GM21737 (cell line): ENCODE measurements around the gene SSPN.

ENCODE experiments used
- ATAC-seq: cut with Tn5 transposase; IDR thresholded peaks from one replicate; pipeline ENCODE4 v1.9.1; 2021; ENCODE audit warnings: mild to moderate bottlenecking, moderate library complexity; ENCODE audit not compliant: unreplicated experiment

SSPN gene

DNA sequence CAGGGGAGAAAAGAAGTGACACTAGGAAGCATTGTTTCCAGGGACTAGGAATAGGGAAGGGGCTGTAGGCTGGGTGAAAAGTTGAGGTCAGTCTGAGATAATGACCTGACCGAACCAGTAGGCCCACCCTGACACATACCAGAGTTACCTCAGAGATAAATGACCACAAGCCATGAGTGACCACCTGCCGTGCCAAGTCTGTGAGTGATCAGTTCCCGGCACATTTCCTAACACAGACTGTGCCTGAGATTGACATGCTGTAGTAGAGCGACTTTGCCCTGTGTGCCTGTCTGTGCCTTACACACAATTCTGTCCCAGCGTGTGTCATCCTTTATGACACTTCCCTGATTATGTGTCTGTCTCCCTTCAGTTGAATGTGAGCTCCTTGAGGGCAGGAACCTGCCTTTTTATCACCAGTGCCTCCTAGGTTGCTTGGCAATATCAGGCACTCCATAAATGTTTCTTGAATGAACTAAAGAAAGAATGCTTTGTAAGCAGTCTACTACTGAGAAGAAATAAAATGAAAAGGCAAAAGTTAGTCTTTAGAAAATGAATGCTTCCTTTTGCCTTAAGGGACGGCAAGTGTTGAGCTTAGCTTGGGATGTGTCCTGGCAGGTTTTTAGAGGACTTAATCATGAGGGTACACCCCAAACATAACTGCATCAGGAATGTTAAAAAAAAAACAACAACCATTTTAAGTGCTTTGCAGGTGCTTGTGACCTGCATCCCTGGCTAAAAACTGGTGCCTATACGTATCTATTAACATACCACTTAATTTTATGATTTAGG is 9.6 kb upstream of the SSPN start:
- no peak for ATAC-seq

DNA sequence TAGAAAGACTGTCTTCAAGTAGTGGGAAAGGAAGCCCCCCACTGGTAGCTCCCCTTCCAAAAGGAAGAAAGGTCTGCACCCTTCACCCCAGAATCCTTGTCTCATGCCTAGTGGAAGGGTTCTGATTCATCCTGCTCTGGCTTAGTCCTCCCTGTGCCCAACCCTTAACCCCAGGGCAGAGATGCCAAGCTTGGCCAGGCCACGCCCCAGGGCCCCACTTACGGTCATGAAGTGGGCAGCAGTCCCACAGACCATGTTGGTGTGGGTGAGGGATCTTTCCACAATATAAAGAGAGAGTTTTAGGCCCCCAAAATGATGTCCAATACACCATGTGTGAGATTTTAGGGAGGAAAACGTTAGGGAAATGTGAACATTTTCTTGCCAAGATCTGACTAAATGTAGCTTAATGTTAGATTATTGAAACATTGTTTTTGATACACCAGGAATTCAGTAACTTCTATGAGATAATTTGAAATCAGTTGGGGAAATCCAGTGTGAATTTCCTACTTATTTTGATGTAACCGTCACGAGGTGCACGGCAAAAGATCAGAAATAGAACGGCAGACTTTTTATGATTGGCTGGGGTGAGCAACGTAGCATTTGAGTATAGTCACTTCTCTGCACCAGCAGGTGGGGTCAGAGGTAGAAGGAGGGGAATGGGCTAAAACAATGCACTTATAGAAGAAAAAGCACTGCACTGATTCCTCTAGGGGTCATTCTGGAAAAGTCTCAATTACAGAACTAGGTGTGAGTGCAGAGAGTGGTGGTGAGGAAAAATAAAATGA is 8.2 kb upstream of the SSPN start:
- no peak for ATAC-seq

DNA sequence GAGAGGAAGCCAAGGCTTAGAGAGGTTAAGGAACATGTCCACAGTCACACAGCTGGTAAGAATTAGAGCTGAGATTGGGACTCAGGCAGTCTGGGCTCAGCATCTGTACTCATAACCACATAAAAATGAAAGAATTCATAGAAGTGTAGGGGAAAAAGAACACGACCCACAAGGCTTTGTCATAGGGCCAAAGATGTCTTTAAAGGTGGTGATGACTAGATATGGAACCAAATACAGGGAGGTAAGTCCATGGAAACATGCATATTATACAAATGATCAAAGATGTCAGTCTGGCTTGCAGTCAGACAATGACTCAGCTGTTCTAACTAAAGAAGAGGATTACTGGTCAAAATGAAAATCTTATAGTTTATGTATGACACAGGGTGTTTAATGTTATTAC is 7.2 kb upstream of the SSPN start:
- no peak for ATAC-seq

DNA sequence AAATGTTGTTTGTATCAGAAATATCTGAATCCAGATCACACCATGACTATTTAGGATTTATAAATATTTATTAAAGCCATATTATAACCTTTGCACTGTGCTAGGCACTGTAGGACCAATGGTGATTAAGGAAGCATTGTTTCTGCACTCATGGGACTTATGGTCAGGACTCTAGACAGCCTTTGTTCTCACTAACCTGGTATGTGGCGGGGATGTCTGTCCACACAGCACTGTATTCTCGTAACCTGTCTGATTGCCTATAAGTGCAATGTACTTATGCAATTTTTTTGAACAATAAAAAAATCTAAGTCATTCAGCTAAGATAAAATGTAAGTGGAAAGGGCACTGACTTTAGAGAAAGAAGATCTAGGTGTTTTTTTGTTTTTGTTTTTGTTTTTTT is 6.7 kb upstream of the SSPN start:
- no peak for ATAC-seq

DNA sequence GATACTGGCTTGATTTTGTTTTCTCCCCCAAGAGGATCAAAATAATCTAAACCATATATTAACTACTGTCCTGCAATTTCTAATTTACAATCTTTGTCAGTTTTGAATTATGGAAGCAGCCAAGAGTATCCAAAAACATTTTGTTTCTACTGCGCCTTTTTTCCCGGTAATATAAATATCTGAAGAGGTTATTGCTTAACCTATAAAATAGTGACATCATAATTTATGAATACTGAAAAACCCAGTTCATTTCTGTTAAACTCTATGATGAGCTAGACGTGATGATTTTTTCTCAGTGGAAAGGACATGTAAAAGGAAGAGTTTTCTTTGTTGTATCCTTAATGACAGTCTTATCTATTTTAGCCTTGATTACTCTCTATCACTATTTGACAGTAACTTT is 3.2 kb upstream of the SSPN start:
- ATAC-seq, result no peak

DNA sequence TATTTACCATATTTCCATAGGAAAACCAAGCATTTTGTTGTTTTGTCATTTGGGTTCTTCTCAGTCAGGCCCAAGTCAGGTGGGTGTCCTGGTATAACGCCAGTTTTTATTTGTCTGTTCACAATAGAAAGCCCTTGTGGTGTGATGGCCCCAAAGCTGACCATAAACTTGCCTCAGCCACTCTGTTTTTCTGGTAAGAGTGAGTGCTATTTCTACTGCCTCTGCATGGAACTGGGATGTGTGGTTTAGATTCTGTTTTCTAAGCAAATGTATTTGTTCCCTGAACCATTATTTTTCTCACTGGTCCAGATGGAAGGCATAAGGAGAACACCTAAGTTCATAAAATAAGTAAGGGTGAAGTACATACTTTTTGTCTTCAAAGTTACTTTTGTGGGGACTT is 1.8 kb upstream of the SSPN start:
- no peak for ATAC-seq

DNA sequence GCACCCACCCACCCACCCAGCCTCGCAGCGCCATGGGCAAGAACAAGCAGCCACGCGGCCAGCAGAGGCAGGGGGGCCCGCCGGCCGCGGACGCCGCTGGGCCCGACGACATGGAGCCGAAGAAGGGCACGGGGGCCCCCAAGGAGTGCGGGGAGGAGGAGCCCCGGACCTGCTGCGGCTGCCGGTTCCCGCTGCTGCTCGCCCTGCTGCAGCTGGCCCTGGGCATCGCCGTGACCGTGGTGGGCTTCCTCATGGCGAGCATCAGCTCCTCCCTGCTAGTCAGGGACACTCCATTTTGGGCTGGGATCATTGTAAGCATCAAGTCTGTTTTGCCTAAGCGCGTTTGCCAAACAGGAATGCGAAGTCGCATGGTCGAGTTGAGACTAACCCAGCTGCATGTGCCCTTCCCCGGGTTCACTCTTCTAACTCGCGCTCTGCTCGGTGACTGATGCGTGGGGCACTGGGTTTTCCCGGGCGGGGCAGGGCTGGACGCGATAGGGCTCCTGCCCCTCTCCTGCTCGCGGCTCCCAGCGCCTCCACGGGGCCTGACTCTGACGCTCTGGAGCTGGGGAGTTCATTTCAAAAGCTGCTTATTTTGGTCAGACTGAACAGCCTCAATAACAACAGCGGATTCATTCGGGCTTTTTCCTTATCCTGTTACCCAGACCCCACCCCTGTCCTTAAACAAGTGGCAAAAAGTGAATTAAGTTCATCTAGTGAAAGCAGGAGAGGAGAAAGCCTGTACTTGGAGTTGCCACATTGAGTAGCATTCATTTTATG is 458 bp downstream of the SSPN start:
- no peak for ATAC-seq

DNA sequence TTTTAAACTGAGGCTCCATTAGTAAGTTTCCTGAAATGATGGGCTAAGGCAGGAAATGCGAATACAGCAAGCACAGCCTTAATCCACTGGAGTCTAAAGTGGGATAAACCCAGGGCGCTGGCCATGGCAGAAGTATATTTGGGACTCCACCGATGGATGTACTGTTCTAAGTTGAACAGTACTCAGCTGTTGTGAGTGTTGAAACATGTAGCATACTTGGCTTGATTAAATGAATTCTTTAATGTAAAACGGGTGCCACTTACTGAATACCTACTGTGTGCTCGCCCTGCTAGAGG is 996 bp downstream of the SSPN start:
- no peak for ATAC-seq

DNA sequence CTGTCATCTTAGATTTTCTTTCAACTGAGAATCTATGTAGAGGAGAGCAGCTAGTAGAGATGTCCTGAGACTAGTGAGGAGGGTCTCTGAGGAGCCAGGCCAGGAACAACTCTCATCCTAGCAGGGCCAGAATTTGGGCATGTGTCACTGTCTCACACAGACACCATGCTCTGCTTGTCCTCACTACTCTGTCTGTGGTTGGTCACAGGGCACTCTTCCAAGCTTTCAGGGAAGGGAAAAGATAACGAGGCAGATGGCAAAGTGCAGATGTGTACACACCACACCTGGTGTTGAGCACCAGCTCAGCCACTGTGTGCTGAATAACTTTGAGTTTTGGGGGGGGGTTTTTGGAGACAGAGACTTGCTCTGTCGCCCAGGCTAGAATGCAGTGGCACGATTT is 2.5 kb downstream of the SSPN start:
- no peak for ATAC-seq

DNA sequence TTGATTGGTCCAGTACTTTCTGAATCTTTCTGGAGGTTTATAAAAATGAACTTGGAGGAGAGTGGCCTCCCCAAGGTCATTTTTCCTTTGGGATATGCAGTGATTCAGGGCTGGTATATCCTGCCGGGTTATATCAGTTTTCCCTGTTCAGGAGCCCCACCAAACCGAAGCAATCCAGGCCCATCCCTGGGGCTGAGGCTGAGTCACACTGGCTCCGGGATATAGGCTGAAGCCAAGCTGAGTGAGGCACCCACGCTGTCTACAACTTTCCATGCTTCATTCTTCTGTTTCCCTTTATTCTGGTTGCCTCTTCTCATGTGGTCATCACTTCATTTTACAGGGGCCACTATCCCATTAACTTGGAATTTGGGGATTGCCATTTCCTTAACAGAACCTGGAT is 3.4 kb downstream of the SSPN start:
- no peak for ATAC-seq

DNA sequence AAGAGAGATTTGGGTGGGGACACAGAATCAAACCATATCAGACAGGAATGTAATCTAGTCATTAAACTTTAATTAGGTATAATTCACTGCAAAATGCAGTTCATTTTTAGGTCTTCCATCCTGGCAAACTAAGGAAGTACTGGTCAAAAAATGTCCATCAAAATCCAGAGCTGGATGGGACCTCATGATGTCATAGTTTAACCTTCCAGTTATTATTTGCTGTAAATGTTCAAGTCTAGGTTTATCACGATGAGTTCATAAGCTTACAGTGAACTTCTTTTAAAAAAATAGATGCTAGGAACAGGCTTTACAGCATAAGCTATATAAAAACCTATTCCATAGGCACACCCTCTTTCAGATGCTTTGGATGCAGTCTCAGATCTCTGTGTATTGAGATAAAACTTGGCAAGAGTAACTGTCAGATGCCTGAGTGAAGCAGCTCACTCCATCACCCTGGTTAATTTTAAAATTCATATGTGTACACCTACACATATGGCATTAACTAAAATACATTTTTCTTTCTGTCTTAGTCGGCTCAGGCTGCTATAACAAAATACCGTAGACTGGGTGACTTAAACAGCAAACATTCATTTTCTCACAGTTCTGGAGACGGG is 7.9 kb downstream of the SSPN start:
- no peak for ATAC-seq

DNA sequence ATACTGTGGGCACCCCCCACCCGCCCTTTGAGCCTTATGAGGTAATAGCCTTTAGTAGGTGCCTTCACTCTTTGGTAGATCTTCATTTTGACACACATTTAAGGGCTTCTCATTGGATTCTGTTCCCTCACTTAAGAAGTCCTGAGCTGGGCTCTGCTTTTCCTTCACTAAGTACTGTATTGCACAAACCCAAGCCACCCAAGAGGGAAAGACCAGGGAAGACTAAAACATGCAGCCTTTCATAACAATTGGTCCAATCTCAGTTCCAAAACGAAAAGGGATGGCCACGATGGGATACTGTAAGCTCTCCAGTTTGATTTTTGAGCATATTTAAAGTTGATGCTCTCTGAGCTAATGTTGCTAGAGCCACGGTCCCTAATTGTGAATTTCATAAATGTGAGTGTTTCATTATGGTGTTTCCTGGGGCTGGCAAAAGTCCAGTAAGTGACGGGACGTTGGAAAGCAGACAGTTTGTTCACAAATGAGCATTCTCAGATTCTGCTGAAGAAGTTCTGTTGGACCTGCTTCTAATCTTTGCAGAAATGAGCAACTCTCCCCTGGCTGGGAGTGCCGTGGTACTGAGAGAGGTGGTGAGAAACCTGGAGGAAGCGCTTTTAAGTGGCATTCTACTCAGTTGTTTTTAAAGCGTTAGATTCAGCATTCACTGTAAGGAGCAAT is 9.4 kb downstream of the SSPN start:
- ATAC-seq, result no peak

DNA sequence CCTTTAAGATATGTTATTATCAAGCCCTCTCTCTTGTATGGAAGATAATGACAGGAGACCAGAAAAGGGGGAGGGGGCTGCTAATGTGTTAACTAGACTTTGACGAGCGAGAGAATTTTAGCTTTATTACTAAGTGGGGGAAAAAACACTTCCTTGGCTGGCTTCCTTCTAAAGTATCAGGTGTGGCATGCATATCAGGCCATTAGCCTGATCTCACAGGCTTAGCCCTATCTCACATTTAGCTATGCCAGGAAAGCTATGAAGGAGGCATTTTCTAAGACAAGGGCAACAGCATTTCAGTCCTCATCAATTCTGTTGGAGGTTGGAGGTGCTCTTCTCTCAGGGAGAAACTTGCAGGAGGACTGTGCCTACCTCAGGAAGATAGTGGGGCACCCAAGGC is 9.9 kb downstream of the SSPN start:
- no peak for ATAC-seq

DNA sequence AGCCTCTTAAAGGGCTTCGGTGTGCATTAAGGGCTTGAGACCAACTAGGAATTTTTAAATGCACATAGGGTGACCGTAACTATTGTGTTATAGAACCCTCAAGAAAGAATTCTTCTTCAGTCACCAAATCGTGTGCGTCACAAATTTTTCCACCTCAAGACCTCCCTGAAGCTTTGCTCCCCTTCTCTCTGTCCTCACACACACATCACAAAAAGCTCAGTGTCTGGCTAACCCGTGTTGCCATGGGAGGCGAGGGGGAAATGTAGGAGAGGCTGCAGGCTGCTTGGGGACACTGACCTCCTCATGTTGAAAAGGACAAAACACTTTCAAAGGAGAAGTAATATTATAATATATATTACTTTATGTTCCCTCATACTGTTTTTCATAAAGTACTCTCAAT is 10.6 kb downstream of the SSPN start:
- no peak for ATAC-seq

DNA sequence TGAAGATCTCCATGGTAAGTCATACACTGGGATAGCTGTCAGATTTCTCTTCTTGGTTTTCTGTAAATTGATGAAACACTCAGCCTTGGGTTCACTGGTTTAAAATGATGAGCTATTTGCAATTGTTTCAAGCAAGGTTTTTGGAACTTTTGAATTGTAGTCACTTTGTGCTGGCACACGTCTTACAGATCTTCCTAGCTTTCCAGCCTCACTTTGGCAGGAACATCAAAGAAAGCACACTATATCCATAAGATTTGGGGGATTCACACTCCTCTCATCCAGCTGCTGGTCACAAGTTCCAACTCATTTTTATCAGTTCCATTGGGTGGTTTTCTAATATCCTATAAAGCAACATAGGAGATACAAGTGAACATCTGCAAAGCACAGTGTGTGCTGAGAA is 16.0 kb downstream of the SSPN start:
- no peak for ATAC-seq

DNA sequence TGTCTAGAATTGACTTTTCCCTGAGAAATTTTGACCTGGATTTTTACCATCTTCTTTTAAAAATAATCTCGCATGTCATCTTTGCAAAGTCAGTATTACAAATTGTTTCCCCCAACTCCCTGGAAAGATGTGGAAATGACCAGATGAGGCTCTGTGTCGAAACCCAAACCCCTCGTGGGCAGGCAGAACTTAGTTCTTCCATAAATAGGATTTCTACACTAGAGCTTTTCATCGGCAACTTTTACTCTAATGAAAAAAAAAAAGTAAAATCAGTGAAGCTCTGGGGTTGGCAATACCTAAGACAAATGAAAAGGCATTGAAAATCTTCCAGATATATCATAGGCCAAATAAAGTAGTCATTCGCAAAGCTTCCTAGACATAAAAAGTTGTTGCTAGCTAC is 17.0 kb downstream of the SSPN start:
- no peak for ATAC-seq

DNA sequence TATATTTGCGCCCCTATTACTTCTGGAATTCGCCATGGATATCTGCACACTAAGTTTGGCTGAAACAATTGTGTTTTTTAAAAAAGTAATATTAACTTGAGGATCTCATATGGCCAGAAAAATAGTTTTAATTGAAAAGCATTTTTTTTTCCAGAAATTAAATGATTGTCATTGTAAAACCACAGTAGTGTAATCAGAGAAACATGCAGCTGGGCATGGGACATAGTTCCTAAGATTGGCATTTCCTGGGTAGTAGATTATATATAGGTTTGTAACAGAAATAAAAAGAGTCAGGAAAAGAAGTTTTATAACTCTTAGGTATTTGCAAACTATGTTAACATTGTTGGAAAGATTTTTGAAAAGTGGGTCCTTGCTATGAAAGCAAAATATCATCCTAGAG is 17.6 kb downstream of the SSPN start:
- no peak for ATAC-seq

DNA sequence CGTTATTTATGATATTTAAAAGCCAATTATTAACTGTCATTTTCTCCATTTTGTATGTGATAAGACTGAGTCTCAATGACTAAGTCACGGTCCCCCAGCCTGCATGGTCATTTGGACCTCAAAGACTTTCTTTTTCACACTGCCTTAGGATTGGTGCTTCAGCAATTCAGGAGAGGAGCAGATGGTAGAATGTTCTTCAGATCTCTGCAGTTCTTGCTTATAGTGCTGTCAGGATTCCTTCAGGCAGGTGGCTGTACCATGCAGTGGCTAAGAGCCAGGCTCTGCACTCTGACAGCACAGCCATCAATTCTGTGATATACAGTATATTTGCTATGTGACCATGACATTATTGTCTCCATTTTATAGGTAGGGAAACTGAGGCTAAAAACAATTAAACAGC is 18.7 kb downstream of the SSPN start:
- no peak for ATAC-seq

DNA sequence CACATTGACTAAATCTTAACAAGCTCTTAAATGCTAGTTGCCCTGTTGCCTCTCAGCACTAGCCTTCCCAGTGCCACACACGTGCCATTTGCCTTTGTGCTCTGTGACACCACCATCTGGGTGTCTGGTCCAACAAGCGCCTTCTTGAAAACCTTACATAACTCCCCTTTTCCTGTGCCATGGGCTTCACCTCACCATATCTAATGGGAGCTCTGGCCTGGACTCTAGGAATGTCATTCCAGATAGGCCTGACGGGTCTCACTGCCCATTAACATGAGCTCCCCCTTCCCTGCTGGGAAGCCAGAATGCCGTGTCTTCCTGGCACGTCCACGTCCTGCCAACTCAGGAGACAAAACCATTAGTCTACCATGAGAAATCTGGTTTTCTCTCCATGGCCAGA is 24.4 kb downstream of the SSPN start:
- ATAC-seq, result no peak

DNA sequence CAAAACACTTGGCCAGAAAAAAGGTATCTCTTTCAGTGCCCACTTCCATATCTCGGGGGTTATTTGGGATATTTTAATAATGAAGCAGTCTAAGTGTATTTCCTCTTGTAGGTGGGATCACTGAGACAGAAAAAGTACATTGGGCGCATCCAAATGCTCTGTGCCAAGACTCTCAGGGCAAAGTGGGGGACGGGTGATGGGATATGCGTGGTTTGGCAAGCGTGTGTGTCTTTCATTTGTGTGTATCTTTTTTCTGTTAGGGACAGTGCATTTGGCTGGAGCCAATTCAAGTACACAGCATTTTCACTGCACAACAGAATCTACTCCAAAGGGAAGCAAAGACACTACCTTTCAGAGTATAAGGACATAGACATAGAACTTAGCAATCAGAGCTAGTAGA is 29.3 kb downstream of the SSPN start:
- ATAC-seq, result no peak

DNA sequence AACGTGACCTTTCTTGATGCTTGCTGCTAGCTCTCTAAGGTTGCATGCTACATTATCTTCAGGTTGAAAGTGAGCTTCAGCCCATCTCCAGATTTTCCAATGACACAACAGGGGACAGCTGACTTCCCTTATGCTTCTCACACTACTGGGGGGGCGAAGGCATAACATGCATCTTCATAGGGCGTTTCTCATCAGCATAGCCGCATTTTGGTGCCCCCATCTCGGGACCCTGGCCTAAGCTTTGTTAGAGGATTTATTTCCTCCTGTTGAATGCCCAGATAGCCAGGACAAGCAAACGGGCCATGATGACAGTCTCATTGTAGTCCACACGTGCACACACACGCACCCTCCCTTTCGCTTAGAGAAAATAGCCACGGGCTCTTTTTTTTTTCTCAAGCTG is 30.7 kb downstream of the SSPN start:
- no peak for ATAC-seq
